T-helper 1 cell treated with Interleukin-12 subunit alpha and Interleukin-12 subunit beta and Interleukin-4 antibody, amounts not matched to agents 30 μg/mL and 1 μg/mL, for 36 hours (primary cell): ENCODE measurements around the gene ATF3.

ENCODE experiments used
- H3K27ac Mint-ChIP-seq: one replicate; pipeline ENCODE4 v1.8.0; 2021; ENCODE audit warnings: mild to moderate bottlenecking, mixed read lengths
- H3K27me3 Mint-ChIP-seq: one replicate; pipeline ENCODE4 v1.8.0; 2021; ENCODE audit warnings: low read depth, mixed read lengths
- H3K36me3 Mint-ChIP-seq: one replicate; pipeline ENCODE4 v1.8.0; 2021; ENCODE audit warnings: low read depth, mixed read lengths
- H3K4me1 Mint-ChIP-seq: one replicate; pipeline ENCODE4 v1.8.0; 2021; ENCODE audit warnings: low read depth, mixed read lengths
- H3K4me3 Mint-ChIP-seq: one replicate; pipeline ENCODE4 v1.8.0; 2021; ENCODE audit warnings: mild to moderate bottlenecking, moderate library complexity, mixed read lengths
- H3K9me3 Mint-ChIP-seq: one replicate; pipeline ENCODE4 v1.8.0; 2021; ENCODE audit warnings: mixed read lengths

The ATF3 gene

GRCh38 chr1:212609701-212610574, 1.4 kb downstream of the ATF3 start:
- peak overlapping the region; percentile 90 for H3K4me3 Mint-ChIP-seq
- H3K27me3 Mint-ChIP-seq: peaks cover 28% of the 10 kb centered on the region
- H3K9me3 Mint-ChIP-seq: no peaks in the 10 kb centered on the region
- peaks cover 17% of the 10 kb centered on the region for H3K36me3 Mint-ChIP-seq
- peaks cover 64% of the 10 kb centered on the region for H3K4me1 Mint-ChIP-seq
- H3K27ac Mint-ChIP-seq: peak overlapping the region; percentile 84

GRCh38 chr1:212610575-212610967, 2.0 kb downstream of the ATF3 start:
- Mint-ChIP-seq H3K27me3 (peaks cover 21% of the 10 kb centered on the region), H3K27ac (peak overlapping the region; percentile 70), H3K4me1 (peaks cover 61% of the 10 kb centered on the region), H3K36me3 (peaks cover 20% of the 10 kb centered on the region), H3K9me3 (no peaks in the 10 kb centered on the region), H3K4me3 (peak overlapping the region; percentile 90)

DNA sequence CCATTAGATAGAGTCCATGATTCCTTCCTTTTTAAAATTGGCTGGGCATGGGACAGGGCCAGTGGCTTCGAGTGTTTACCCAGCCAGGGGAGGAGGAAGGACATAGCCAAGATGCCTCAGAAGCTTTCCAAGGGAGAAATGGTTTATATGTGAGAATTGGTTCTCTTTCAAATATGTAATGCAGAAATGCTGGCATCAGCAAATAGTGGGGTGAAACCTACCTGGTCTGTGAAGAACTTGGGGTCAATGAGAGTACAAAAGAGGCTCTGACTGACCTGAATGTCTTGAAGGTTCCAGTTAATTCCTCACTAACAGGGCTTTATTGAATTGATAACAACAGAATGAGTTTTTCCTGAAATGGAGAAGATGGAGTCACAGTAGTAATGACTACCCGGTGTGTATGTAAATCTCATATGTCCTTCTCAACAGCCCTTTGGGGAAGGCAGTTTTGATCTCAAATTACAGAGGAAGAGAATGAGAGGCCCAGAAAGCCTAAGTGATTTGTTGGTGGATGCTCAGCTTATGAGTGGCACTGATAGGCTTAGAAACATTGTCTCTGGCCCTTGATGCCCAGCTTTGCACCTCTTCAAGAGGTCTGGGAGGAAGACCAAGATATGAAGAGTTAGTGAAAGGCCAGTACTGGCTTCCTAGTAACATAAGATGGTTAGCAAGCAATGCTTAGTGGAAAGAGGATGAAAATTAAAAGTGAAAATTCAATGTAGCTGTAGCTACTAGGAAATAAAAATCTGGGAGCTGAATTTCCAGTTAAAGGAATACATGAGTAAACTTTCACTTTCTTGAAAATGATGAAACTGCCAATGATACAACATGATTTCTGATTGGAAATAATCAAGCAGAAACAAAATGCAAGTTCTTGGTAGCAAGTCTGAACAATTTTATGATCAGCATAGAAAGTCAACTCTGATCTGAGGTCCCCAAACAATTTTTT, 2.7 kb downstream of the ATF3 start:
- no peaks in the 10 kb centered on the region for H3K9me3 Mint-ChIP-seq
- peak overlapping the region; percentile 90 for H3K4me3 Mint-ChIP-seq
- H3K27me3 Mint-ChIP-seq: peaks cover 14% of the 10 kb centered on the region
- H3K4me1 Mint-ChIP-seq: peaks cover 57% of the 10 kb centered on the region
- peaks cover 25% of the 10 kb centered on the region for H3K36me3 Mint-ChIP-seq
- H3K27ac Mint-ChIP-seq: peak overlapping the region; percentile 70

GRCh38 chr1:212612041-212612961, 3.7 kb downstream of the ATF3 start:
- H3K4me3 Mint-ChIP-seq: no peak overlapping the region
- no peak overlapping the region for H3K27ac Mint-ChIP-seq
- peaks cover 50% of the 10 kb centered on the region for H3K4me1 Mint-ChIP-seq
- peaks cover 6% of the 10 kb centered on the region for H3K27me3 Mint-ChIP-seq
- H3K36me3 Mint-ChIP-seq: peaks cover 32% of the 10 kb centered on the region
- H3K9me3 Mint-ChIP-seq: no peaks in the 10 kb centered on the region

GRCh38 chr1:212613440-212614335, 5.1 kb downstream of the ATF3 start:
- peaks cover 46% of the 10 kb centered on the region for H3K4me1 Mint-ChIP-seq
- peaks cover 42% of the 10 kb centered on the region for H3K36me3 Mint-ChIP-seq
- peak overlapping the region; percentile 72 for H3K27ac Mint-ChIP-seq
- H3K9me3 Mint-ChIP-seq: no peaks in the 10 kb centered on the region
- no peaks in the 10 kb centered on the region for H3K27me3 Mint-ChIP-seq
- no peak overlapping the region for H3K4me3 Mint-ChIP-seq

DNA sequence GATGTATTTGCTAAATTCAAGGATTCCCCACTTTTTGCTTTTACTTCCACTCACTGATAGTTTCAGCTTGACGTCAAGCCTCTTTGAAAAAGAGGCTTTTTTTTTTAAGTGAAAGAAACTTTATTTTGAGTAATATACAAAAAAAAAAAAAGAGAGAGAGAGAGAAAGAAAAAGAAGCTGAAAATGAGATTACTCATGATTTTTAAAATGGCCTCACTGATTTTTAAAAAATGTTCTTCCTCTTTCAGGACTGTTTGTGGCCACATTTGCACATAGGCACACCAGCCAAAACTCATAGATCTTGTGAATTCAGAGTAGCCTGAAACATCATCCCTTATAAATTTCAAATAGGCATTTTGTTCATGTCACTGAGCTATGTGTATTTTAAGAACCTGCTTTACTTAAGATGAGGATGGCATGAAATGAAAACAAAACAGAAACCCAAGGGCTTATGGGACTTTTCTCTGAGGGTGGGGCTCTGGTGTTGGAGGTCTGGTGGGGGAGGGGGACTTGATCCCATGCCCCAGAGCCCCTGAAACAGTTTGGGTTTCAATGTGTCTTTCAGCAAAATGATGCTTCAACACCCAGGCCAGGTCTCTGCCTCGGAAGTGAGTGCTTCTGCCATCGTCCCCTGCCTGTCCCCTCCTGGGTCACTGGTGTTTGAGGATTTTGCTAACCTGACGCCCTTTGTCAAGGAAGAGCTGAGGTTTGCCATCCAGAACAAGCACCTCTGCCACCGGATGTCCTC, 6.1 kb downstream of the ATF3 start:
- peaks cover 47% of the 10 kb centered on the region for H3K36me3 Mint-ChIP-seq
- peaks cover 45% of the 10 kb centered on the region for H3K4me1 Mint-ChIP-seq
- no peaks in the 10 kb centered on the region for H3K9me3 Mint-ChIP-seq
- no peaks in the 10 kb centered on the region for H3K27me3 Mint-ChIP-seq
- H3K27ac Mint-ChIP-seq: peak overlapping the region; percentile 78
- H3K4me3 Mint-ChIP-seq: no peak overlapping the region

- no peak overlapping the region for H3K27ac Mint-ChIP-seq
- no peaks in the 10 kb centered on the region for H3K9me3 Mint-ChIP-seq
- H3K27me3 Mint-ChIP-seq: no peaks in the 10 kb centered on the region
- H3K4me1 Mint-ChIP-seq: peaks cover 42% of the 10 kb centered on the region
- no peak overlapping the region for H3K4me3 Mint-ChIP-seq
- peaks cover 48% of the 10 kb centered on the region for H3K36me3 Mint-ChIP-seq
Measured at GRCh38 chr1:212615201-212615470, 6.6 kb downstream of the ATF3 start.

DNA sequence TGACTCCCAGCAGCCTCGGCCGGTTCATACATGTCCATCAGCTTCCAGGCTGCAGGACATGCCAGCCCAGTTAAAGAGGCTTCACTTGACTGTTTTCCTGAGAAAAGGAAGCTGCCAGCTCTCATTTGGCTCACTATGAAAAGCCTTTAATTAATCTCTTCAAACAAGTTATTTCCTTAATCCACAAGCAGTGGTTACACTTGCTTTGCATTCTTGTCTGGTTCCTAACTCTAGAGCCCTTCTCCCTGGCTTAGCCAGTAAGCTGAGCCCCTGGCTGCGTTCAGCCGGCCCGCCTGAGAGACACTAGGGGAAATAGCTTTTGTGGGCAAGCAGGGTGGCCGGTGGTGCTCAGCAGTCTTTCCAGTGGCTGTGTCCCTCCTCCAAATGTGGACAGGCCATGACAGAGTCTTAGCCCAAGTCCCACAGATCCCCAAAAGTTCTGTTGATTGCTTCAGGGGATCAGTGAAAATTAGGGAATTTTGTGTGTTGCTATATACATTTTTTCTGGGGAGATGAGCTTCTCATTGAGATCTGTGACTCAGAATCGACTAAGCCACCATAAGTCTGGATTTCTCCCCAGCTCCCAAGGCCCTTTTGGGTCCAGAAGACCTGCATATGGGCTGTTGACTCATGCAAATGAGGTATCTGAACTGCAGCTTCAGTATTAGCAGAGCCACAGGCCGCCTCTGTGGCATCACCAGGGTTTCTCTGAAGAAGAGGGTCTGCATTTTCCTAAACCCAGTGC, 10.1 kb downstream of the ATF3 start:
- no peaks in the 10 kb centered on the region for H3K9me3 Mint-ChIP-seq

GRCh38 chr1:212620293-212620692, 11.7 kb downstream of the ATF3 start:
- H3K27ac Mint-ChIP-seq: no peak overlapping the region
- no peaks in the 10 kb centered on the region for H3K27me3 Mint-ChIP-seq
- peaks cover 48% of the 10 kb centered on the region for H3K36me3 Mint-ChIP-seq
- H3K4me1 Mint-ChIP-seq: peaks cover 12% of the 10 kb centered on the region
- no peak overlapping the region for H3K4me3 Mint-ChIP-seq
- no peaks in the 10 kb centered on the region for H3K9me3 Mint-ChIP-seq

More for the DNA sequence above, 10.1 kb downstream of the ATF3 start:
- Mint-ChIP-seq H3K27me3 (no peaks in the 10 kb centered on the region), H3K4me3 (no peak overlapping the region), H3K27ac (no peak overlapping the region), H3K4me1 (peaks cover 21% of the 10 kb centered on the region), H3K36me3 (peaks cover 54% of the 10 kb centered on the region)

DNA sequence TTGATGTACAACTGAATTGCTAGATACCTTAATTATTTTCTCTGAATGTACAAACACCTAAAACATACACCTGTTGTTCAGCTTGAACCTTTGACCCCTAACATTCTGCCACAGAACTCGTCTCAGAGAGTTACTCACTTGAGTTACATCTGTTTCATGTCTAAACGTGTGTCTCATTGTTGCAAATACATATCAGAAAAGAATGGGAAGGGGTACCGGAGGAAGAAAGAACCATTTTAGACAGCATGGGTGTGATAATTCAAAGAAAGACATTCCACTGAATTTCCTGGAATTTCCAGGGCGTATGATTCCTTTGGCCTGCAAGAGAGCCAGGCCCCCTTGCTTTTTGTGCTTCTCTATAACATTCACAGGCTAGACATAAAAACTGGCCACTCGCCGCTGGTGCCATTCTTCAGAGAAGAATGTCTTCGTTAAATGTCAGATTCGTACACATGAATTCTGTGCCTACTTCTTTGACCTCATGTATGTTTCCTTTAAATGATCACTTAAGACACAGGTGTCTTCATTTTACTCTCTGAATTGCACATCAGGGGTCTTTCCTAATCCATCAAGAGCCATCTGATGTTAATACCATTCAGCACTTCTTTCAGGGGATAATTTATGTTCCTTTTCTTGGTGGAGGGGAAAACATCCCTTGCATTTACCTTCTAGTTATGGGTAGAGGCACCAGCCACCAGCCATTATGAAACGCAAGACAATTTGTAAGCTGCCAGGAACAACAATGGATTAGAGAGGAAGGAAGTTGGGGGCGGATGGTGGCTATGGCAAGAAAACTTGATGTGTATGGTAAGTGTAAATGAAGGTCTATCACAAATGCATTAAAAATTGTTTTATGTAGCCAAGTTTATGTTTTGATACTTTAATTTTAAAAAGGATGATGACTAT, 12.7 kb downstream of the ATF3 start:
- H3K27me3 Mint-ChIP-seq: no peaks in the 10 kb centered on the region
- no peaks in the 10 kb centered on the region for H3K9me3 Mint-ChIP-seq
- H3K27ac Mint-ChIP-seq: no peak overlapping the region

GRCh38 chr1:212621949-212622305, 13.4 kb downstream of the ATF3 start:
- no peaks in the 10 kb centered on the region for H3K9me3 Mint-ChIP-seq
- H3K4me3 Mint-ChIP-seq: no peak overlapping the region
- H3K27ac Mint-ChIP-seq: no peak overlapping the region
- H3K4me1 Mint-ChIP-seq: peaks cover 10% of the 10 kb centered on the region
- H3K36me3 Mint-ChIP-seq: peaks cover 36% of the 10 kb centered on the region
- peaks cover 2% of the 10 kb centered on the region for H3K27me3 Mint-ChIP-seq

More for the DNA sequence above, 12.7 kb downstream of the ATF3 start:
- Mint-ChIP-seq H3K36me3 (peaks cover 41% of the 10 kb centered on the region), H3K4me3 (no peak overlapping the region), H3K4me1 (peaks cover 10% of the 10 kb centered on the region)

DNA sequence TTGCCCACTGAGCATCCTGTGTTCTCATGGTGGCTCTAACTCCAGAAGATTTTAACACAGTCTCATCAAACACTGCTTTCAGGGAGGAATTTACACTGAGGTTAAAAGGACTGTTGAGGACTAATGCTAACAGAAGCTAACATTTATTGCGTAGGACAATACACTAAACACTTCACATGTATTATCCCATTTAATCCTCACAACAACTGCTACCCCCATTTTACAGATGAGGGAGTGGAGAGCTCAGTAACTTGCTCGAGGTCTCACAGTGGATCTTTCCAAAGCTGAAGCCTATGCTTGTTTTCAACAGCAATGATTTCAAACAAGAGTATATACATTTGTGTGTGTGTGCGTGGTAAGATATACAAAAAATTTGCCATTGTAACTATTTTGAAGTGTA, 13.9 kb downstream of the ATF3 start:
- Mint-ChIP-seq H3K9me3 (no peaks in the 10 kb centered on the region), H3K27ac (no peak overlapping the region), H3K27me3 (peaks cover 8% of the 10 kb centered on the region), H3K4me3 (no peak overlapping the region), H3K36me3 (peaks cover 33% of the 10 kb centered on the region), H3K4me1 (peaks cover 10% of the 10 kb centered on the region)
